ENCODE data around the gene NAPA.

The NAPA gene

DNA sequence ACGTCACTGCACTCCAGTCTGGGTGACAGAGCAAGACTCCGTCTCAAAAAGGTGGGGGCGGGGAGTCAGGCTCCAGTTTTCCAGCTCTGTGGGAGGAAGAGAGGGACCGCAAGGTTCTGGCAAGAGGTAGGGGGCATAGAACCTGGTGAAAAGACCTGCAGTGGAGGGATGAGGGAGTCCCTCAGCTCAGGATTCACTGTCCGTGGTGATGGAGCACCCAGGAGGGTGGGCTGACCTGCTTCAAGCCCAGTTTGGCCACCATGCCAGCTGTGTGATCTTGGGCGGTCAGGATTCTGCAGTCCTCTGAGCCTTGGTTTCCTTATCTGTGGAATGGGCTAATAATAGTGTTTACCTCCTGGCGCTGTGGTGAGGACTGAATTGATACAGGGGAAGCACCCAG lies 64.4 kb downstream of the NAPA start:
- DNase-seq, result no peak

DNA sequence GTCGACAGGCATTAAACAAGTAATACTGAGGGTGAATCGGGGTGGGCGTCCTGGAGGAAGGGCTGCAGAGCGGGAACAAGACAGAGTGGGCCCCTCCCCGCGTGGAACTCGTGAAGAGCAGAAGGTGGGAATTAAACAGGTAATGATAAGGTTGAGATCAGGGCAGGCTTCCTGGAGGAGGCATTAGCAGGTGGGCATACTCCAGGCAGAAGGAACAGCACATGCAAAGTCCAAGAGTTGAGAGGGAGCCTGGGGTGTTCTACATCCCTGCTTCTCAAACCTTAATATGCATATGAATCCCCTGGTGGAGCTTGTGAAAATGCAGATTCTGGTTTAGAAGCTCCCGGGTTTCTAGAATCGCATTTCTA lies 66.5 kb downstream of the NAPA start:
- DNase-seq, result no peak

- DNase-seq, result peak in 3 of 4 experiments; percentile 23 to 35 (median 25)
These were observed 67.1 kb downstream of the NAPA start for GRCh38 chr19:47447470-47448359.

GRCh38 chr19:47446534-47447469 lies 68.1 kb downstream of the NAPA start:
- DNase-seq, result no peak

GRCh38 chr19:47445937-47446402 lies 68.9 kb downstream of the NAPA start:
- DNase-seq, result peak in 2 of 4 experiments; percentile 53 to 63

DNA sequence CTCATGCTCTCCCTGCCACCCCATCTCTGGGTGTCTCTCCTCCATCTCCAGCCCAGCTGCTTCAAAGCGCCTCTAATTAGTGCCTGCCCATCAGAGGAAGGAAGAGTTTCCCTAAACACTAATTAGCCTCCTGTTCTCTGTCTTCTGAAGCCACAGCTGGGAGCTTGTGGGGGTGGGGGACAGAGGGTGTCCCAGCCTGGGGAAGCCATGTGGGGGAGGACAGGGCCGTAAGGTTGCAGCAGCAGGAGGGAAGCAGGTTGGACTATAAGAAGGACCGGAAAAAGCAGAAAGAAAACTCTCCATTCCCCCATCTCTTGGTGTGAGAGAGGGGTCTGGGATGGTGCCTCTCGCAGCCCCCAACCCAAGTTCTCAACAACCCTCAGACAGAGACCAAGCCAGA lies 69.3 kb downstream of the NAPA start:
- DNase-seq, result no peak

DNA sequence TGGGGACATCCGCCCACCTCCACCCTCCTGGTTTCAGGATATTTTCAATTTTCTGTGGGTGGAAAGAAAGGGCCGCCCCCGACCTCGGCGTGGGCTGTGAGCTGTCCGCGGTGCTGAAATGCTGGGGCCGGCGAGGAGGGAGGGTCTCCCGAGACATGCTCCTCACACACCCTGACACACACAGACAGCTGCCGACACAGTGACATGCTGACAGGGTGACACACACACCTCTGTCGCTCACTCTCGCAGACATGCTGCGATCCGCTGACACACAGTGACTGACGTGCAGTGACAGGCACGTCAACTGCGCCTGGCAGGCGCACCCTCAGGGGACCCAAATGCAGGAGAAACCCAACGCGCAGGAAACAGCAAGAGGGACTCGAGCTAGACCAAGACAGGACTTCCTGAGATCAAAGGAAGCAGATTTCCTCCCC lies 70.5 kb downstream of the NAPA start:
- no peak for DNase-seq

- DNase-seq, result no peak
These were observed 71.5 kb downstream of the NAPA start for GRCh38 chr19:47443331-47443730.

DNA sequence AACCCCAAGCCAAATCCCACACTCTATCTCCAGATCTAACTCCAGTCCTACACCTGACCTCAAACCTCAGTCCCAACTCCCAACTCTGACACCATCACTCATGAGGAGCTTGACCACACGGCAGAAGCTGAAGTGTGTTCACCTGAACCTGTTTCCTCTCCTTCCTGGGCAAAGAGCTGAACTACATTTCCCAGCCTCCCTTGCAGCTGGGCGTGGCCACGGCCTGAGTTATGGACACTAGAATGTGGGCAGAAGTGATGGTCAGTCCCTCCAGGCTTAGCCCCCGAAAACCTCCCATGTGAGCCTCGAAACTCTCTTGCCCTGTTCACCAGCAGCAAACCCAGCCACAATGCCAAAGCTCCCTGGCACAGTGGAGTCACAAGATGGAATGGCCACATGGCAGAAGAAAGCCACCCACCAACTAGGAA lies 76.1 kb downstream of the NAPA start:
- no peak for DNase-seq

Data from activated CD4-positive, CD25-positive, alpha-beta regulatory T cell (primary cell).